ENCODE data around the gene DCAF8.

Gene DCAF8

DNA sequence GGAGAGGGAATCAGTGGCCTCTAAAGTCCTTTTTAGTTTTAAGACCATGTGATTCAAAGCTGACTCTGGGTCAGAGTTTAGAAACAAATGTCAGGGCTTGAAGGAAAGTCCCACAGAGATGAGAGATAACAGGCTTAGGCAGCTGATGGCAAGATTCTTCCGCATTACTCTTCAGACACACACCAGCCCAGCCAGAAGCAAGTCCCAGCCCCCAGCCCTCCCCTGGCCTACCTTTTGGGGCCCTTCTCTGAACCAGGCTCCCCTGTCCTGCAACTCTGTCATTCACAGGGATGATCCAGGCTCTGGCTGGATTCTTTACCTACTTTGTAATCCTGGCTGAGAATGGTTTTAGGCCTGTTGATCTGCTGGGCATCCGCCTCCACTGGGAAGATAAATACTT is 85.1 kb downstream of the DCAF8 start:
- H3K27me3 ChIP-seq (ENCODE audit: control insufficient read depth, insufficient read depth, low read length, poor library complexity, severe bottlenecking) = peaks cover 14% of the 10 kb centered on the region
- H3K36me3 ChIP-seq (ENCODE audit: control insufficient read depth, insufficient read depth, low read length) = no peaks in the 10 kb centered on the region
- H3K4me1 ChIP-seq (ENCODE audit: control insufficient read depth, insufficient read depth, low read length) = peaks cover 13% of the 10 kb centered on the region
- no peak overlapping the region for H3K4me3 ChIP-seq (ENCODE audit: insufficient read depth, low read depth, low read length)
- H3K9me3 ChIP-seq (ENCODE audit: control insufficient read depth, low read length) = no peaks in the 10 kb centered on the region
- 75 to 91% methylated on average over 2 of the region's 2 CpGs for WGBS, 2 experiments
- no peak overlapping the region for H3K27ac ChIP-seq (ENCODE audit: insufficient read depth, low read depth, low read length, poor library complexity, severe bottlenecking)

DNA sequence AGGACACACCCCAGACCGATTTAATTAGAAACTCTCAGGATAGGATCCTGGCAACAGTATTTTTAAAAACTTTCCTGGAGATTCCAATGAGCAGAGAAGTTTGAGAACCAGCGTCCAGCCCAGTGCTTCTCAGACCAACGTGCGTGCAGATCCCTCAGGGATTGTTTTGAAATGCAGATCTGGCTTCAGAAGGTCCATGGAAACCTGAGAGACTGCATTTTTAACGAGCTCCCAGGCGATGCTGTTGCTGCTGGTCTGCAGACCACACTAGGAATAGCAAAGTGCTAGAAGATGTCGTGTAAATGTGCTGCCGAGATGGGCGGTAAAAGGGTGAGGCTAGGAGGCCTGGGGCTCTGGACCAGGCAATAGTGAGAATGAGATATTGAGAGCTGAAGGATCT is 90.4 kb downstream of the DCAF8 start:
- H3K27me3 ChIP-seq (ENCODE audit: control insufficient read depth, insufficient read depth, low read length, poor library complexity, severe bottlenecking) = peaks cover 52% of the 10 kb centered on the region
- H3K4me1 ChIP-seq (ENCODE audit: control insufficient read depth, insufficient read depth, low read length) = peaks cover 39% of the 10 kb centered on the region
- no peak overlapping the region for H3K4me3 ChIP-seq (ENCODE audit: insufficient read depth, low read depth, low read length)
- H3K9me3 ChIP-seq (ENCODE audit: control insufficient read depth, low read length) = no peaks in the 10 kb centered on the region
- no peaks in the 10 kb centered on the region for H3K36me3 ChIP-seq (ENCODE audit: control insufficient read depth, insufficient read depth, low read length)
- 16 to 17% methylated on average over 9 of the region's 9 CpGs for WGBS, 2 experiments
- no peak overlapping the region for H3K27ac ChIP-seq (ENCODE audit: insufficient read depth, low read depth, low read length, poor library complexity, severe bottlenecking)

DNA sequence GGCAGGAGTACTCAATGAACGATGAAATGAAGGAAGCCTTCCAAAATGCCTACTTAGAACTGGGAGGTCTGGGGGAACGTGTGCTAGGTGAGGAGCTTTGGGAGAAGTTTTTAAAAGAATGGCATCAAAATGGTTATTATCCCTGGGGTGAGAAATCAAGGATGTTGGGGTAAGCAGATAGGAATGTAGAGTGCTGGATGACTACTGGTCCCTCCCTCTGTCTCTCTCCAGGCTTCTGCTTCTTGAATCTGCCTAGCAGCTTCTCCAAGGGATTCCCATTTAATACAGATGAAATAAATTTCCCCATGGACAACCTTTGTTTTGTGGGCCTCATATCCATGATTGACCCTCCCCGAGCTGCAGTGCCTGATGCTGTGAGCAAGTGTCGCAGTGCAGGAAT is 91.0 kb downstream of the DCAF8 start:
- WGBS, 2 experiments = 74 to 78% methylated on average over 4 of the region's 4 CpGs

DNA sequence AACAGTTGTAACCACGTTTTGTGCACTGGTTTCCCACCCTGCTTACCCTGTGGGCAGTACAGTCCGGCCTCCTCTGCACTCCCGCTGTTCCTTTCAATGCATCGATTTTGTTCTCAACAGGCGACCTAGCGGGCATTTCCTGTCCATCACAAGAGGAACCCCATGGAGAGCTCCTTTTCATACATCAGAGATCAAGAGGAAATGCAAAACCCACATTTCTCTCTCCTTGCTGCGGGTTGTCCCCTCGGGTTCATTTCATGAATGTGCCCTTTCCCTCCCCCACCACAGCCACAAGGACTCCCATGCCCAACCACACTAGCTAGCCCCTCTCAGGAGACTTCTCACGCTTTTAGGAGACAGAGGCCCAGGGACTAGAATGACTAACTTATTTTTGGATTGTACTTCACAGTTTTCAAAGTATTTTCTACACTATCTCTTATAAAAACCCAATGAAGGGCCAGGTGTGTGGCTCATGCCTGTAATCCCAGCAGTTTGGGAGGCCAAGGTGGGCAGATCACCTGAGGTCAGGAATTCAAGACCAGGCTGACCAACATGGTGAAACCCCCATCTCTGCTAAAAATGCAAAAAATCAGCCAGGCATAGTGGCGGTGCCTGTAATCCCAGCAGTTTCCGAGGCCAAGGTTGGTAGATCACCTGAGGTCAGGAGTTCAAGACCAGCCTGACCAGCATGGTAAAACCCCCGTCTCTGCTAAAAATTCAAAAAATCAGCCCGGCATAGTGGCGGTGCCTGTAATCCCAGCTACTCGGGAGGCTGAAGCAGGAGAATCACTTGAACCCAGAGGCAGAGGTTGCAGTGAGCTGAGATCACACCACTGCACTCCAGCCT is 92.6 kb downstream of the DCAF8 start:
- WGBS, 2 experiments = 9 to 13% methylated on average over 15 of the region's 15 CpGs
- Histone ChIP-seq H3K27me3 (ENCODE audit: control insufficient read depth, insufficient read depth, low read length, poor library complexity, severe bottlenecking) (peaks cover 62% of the 10 kb centered on the region), H3K9me3 (ENCODE audit: control insufficient read depth, low read length) (no peaks in the 10 kb centered on the region), H3K36me3 (ENCODE audit: control insufficient read depth, insufficient read depth, low read length) (no peaks in the 10 kb centered on the region), H3K27ac (ENCODE audit: insufficient read depth, low read depth, low read length, poor library complexity, severe bottlenecking) (no peak overlapping the region), H3K4me3 (ENCODE audit: insufficient read depth, low read depth, low read length) (peak overlapping the region; percentile 9), H3K4me1 (ENCODE audit: control insufficient read depth, insufficient read depth, low read length) (peaks cover 39% of the 10 kb centered on the region)

More for the DNA sequence above, 91.0 kb downstream of the DCAF8 start:
- Histone ChIP-seq H3K36me3 (ENCODE audit: control insufficient read depth, insufficient read depth, low read length) (no peaks in the 10 kb centered on the region), H3K27ac (ENCODE audit: insufficient read depth, low read depth, low read length, poor library complexity, severe bottlenecking) (no peak overlapping the region), H3K4me3 (ENCODE audit: insufficient read depth, low read depth, low read length) (no peak overlapping the region), H3K9me3 (ENCODE audit: control insufficient read depth, low read length) (no peaks in the 10 kb centered on the region), H3K4me1 (ENCODE audit: control insufficient read depth, insufficient read depth, low read length) (peaks cover 39% of the 10 kb centered on the region), H3K27me3 (ENCODE audit: control insufficient read depth, insufficient read depth, low read length, poor library complexity, severe bottlenecking) (peaks cover 58% of the 10 kb centered on the region)

DNA sequence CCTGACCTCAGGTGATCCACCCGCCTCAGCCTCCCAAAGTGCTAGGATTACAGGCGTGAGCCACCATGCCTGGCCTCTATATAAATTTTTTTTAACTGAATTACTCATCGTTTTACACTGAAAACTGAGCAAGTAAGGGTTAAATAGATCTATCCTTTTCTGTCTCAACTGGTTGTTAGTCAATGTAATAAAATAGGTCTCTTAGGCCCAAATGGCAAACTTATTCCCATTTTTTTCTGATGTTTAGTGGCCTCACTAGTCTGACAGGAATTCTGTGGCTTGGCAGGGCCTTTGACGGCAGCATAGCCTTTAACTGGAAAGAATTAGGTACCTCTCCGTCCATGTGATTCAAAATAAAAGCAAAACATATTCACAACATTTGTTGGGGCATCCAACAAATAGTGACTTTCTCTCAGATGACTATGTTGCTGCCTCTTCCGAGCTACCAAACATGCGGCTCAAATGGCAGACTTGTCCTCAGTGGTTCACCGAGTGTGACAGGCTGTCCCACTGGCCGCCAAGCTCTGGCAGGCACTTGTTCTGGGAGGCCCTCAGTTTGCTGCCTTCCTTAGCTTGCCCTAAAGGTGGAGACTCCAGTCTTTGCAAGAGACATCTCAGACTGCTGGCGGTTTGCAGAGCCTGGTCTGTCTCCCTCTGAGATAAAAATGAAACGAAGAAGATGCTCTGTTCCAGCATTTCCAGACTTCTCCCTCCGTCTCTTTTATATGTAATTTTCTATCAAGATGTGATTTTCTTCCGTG is 93.6 kb downstream of the DCAF8 start:
- H3K27ac ChIP-seq (ENCODE audit: insufficient read depth, low read depth, low read length, poor library complexity, severe bottlenecking) = peak overlapping the region; percentile 4
- H3K4me1 ChIP-seq (ENCODE audit: control insufficient read depth, insufficient read depth, low read length) = peaks cover 39% of the 10 kb centered on the region
- peaks cover 58% of the 10 kb centered on the region for H3K27me3 ChIP-seq (ENCODE audit: control insufficient read depth, insufficient read depth, low read length, poor library complexity, severe bottlenecking)
- WGBS, 2 experiments = 33 to 37% methylated on average over 13 of the region's 13 CpGs
- no peaks in the 10 kb centered on the region for H3K36me3 ChIP-seq (ENCODE audit: control insufficient read depth, insufficient read depth, low read length)
- no peak overlapping the region for H3K4me3 ChIP-seq (ENCODE audit: insufficient read depth, low read depth, low read length)
- H3K9me3 ChIP-seq (ENCODE audit: control insufficient read depth, low read length) = no peaks in the 10 kb centered on the region

DNA sequence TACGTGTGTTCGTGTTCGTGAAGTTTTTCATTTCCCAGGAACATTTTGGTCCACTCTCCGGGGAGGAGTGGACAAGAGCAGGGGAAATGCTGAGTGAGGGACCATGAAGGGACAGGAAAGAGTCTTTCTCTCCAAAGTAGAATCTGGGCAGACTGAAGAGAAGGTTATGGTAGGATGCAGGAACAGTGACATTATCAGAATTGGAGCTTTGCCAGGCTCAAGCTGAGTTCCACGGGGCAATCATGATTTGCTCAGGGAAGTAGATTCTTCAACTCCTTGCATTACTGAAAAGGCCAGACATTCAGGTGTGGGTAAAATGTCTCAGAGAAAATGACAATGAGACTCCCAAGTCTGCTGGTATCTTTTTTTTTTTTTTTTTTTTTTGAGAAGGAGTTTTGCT is 94.3 kb downstream of the DCAF8 start:
- Histone ChIP-seq H3K36me3 (ENCODE audit: control insufficient read depth, insufficient read depth, low read length) (no peaks in the 10 kb centered on the region), H3K27ac (ENCODE audit: insufficient read depth, low read depth, low read length, poor library complexity, severe bottlenecking) (no peak overlapping the region), H3K27me3 (ENCODE audit: control insufficient read depth, insufficient read depth, low read length, poor library complexity, severe bottlenecking) (peaks cover 56% of the 10 kb centered on the region), H3K9me3 (ENCODE audit: control insufficient read depth, low read length) (no peaks in the 10 kb centered on the region), H3K4me3 (ENCODE audit: insufficient read depth, low read depth, low read length) (no peak overlapping the region), H3K4me1 (ENCODE audit: control insufficient read depth, insufficient read depth, low read length) (peaks cover 39% of the 10 kb centered on the region)
- WGBS, 2 experiments = 95 to 97% methylated on average over 5 of the region's 5 CpGs

DNA sequence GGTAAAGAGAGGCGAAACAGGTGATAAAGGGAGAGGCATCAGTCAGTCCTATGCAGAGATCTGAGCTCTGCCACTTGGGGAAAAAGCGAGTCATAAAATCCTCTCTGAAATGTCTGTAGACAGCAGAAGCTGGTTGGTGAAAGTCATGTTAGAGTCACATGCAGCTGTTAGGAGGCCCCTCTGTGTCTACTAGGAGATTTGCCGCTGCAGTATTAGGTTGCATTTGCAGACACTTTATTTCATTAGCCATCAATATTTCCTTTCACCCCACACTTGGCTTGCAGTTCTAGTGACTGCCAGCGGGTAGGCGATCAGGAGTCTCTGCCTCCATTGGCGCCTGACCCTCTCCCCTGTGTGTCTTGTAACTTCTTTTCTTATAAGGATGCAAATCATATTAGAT is 94.8 kb downstream of the DCAF8 start:
- Histone ChIP-seq H3K36me3 (ENCODE audit: control insufficient read depth, insufficient read depth, low read length) (no peaks in the 10 kb centered on the region), H3K27me3 (ENCODE audit: control insufficient read depth, insufficient read depth, low read length, poor library complexity, severe bottlenecking) (peaks cover 51% of the 10 kb centered on the region), H3K4me1 (ENCODE audit: control insufficient read depth, insufficient read depth, low read length) (peaks cover 39% of the 10 kb centered on the region), H3K27ac (ENCODE audit: insufficient read depth, low read depth, low read length, poor library complexity, severe bottlenecking) (no peak overlapping the region), H3K9me3 (ENCODE audit: control insufficient read depth, low read length) (no peaks in the 10 kb centered on the region), H3K4me3 (ENCODE audit: insufficient read depth, low read depth, low read length) (no peak overlapping the region)
- 90 to 95% methylated on average over 6 of the region's 6 CpGs for WGBS, 2 experiments

DNA sequence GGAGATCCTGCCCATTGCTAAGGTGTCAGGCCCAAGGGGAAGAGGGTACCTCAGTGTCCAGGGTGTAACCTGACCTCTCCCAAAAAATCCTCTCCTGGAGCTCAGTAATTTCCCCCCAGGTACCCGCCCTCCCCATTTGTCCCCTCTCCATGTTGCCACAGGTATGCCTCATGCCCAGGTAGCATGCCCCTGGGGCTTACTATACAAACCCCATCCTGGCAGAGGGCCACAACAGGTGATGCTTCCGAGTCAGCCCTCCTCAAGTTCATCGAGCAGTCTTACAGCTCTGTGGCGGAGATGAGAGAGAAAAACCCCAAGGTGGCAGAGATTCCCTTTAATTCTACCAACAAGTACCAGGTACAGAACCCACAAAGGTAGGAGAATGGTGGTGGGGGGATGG is 95.3 kb downstream of the DCAF8 start:
- Histone ChIP-seq H3K27ac (ENCODE audit: insufficient read depth, low read depth, low read length, poor library complexity, severe bottlenecking) (no peak overlapping the region), H3K36me3 (ENCODE audit: control insufficient read depth, insufficient read depth, low read length) (no peaks in the 10 kb centered on the region), H3K4me1 (ENCODE audit: control insufficient read depth, insufficient read depth, low read length) (peaks cover 35% of the 10 kb centered on the region), H3K4me3 (ENCODE audit: insufficient read depth, low read depth, low read length) (no peak overlapping the region), H3K27me3 (ENCODE audit: control insufficient read depth, insufficient read depth, low read length, poor library complexity, severe bottlenecking) (peaks cover 46% of the 10 kb centered on the region), H3K9me3 (ENCODE audit: control insufficient read depth, low read length) (no peaks in the 10 kb centered on the region)
- WGBS, 2 experiments = 90 to 92% methylated on average over 4 of the region's 4 CpGs

DNA sequence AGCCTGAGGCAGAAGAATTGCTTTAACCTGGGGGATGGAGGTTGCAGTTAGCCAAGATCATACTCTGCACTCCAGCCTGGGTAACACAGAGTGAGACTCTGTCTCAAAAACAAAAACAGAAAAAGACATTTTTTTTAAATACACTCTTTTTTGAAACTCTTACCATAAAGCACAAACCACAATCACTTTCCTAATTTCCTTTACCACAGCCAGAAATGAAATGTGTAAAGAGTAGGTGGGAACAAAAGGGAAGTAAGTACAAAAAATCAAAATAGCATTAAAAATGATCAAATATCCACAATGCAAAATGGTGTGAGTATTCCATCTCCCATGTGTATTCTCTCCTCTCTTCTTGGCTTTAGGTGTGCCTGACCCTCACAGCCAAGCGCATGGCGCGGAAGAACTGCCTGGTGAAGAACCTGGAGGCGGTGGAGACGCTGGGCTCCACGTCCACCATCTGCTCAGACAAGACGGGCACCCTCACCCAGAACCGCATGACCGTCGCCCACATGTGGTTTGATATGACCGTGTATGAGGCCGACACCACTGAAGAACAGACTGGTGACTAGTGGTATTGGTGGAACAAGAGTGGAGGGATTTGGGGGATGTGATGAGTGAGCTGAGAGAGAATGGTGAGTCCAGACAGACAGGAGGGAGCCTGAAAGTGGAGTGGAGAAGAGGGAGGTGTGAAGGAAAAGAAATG is 96.0 kb downstream of the DCAF8 start:
- no peak overlapping the region for H3K4me3 ChIP-seq (ENCODE audit: insufficient read depth, low read depth, low read length)
- no peak overlapping the region for H3K27ac ChIP-seq (ENCODE audit: insufficient read depth, low read depth, low read length, poor library complexity, severe bottlenecking)
- peaks cover 27% of the 10 kb centered on the region for H3K4me1 ChIP-seq (ENCODE audit: control insufficient read depth, insufficient read depth, low read length)
- WGBS, 2 experiments = 88% methylated on average over 12 of the region's 12 CpGs
- H3K27me3 ChIP-seq (ENCODE audit: control insufficient read depth, insufficient read depth, low read length, poor library complexity, severe bottlenecking) = peaks cover 39% of the 10 kb centered on the region
- no peaks in the 10 kb centered on the region for H3K36me3 ChIP-seq (ENCODE audit: control insufficient read depth, insufficient read depth, low read length)
- no peaks in the 10 kb centered on the region for H3K9me3 ChIP-seq (ENCODE audit: control insufficient read depth, low read length)
